Tibial nerve (tissue), 4 donors: ENCODE measurements around the gene ARHGAP44.

Experiments used
- CTCF ChIP-seq, 5 experiments: fragments of 200-600 bp in 3 of 5; fragments of 450-650 bp in 2 of 5; sonication (generic) in 3 of 5; IDR thresholded peaks; one replicate each; pipeline ENCODE4 v1.5.1; 2016 to 2019; ENCODE audit warnings: antibody characterized with exemption in 5 of 5, mild to moderate bottlenecking in 3 of 5, moderate library complexity in 2 of 5
- EP300 ChIP-seq, 2 donors: sonication (generic); formaldehyde crosslinking; IDR thresholded peaks; one replicate each; pipeline ENCODE4 v1.6.1; 2017; ENCODE audit warnings: antibody characterized with exemption in 2 of 2, mild to moderate bottlenecking in 1 of 2

- TF ChIP-seq CTCF (IDR thresholded peaks at IDR 0.05) (no peak), EP300 (IDR thresholded peaks at IDR 0.05) (no peak)
Measured at GRCh38 chr17:12940699-12941098, 151.4 kb downstream of the ARHGAP44 start.
